ENCODE measurements around the gene RBM48.
"Not testable (repeated sequence)": the region's sequence is repeated elsewhere in the genome, so short reads cannot be mapped to it uniquely, and the experiment has no call there.

- TF ChIP-seq, protein P1, sequence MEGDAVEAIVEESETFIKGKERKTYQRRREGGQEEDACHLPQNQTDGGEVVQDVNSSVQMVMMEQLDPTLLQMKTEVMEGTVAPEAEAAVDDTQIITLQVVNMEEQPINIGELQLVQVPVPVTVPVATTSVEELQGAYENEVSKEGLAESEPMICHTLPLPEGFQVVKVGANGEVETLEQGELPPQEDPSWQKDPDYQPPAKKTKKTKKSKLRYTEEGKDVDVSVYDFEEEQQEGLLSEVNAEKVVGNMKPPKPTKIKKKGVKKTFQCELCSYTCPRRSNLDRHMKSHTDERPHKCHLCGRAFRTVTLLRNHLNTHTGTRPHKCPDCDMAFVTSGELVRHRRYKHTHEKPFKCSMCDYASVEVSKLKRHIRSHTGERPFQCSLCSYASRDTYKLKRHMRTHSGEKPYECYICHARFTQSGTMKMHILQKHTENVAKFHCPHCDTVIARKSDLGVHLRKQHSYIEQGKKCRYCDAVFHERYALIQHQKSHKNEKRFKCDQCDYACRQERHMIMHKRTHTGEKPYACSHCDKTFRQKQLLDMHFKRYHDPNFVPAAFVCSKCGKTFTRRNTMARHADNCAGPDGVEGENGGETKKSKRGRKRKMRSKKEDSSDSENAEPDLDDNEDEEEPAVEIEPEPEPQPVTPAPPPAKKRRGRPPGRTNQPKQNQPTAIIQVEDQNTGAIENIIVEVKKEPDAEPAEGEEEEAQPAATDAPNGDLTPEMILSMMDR (IDR thresholded peaks at IDR 0.05), result not testable (repeated sequence)
- not testable (repeated sequence) for TF ChIP-seq EP300 (IDR thresholded peaks at IDR 0.05)
These were observed 45.0 kb upstream of the RBM48 start for GRCh38 chr7:92483624-92484023.
